ENCODE data around the gene CLCA2.

Gene CLCA2

GRCh38 chr1:86381223-86381622, 42.7 kb upstream of the CLCA2 start:
- TF ChIP-seq TAF1 (IDR thresholded peaks at IDR 0.05; ENCODE audit: borderline replicate concordance, insufficient read depth, low read length) = no peak
- TF ChIP-seq SIN3A (IDR thresholded peaks at IDR 0.05; ENCODE audit: borderline replicate concordance, insufficient read depth, low read length) = no peak
- no peak for TF ChIP-seq POLR2AphosphoS5 (IDR thresholded peaks at IDR 0.05; ENCODE audit: low read depth, low read length)
- TF ChIP-seq, protein P1, sequence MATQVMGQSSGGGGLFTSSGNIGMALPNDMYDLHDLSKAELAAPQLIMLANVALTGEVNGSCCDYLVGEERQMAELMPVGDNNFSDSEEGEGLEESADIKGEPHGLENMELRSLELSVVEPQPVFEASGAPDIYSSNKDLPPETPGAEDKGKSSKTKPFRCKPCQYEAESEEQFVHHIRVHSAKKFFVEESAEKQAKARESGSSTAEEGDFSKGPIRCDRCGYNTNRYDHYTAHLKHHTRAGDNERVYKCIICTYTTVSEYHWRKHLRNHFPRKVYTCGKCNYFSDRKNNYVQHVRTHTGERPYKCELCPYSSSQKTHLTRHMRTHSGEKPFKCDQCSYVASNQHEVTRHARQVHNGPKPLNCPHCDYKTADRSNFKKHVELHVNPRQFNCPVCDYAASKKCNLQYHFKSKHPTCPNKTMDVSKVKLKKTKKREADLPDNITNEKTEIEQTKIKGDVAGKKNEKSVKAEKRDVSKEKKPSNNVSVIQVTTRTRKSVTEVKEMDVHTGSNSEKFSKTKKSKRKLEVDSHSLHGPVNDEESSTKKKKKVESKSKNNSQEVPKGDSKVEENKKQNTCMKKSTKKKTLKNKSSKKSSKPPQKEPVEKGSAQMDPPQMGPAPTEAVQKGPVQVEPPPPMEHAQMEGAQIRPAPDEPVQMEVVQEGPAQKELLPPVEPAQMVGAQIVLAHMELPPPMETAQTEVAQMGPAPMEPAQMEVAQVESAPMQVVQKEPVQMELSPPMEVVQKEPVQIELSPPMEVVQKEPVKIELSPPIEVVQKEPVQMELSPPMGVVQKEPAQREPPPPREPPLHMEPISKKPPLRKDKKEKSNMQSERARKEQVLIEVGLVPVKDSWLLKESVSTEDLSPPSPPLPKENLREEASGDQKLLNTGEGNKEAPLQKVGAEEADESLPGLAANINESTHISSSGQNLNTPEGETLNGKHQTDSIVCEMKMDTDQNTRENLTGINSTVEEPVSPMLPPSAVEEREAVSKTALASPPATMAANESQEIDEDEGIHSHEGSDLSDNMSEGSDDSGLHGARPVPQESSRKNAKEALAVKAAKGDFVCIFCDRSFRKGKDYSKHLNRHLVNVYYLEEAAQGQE (IDR thresholded peaks at IDR 0.05; ENCODE audit: insufficient read depth in 1 of 2, low read depth in 2 of 2, low read length in 2 of 2) = no peak
- TF ChIP-seq FOXP2 (optimal IDR thresholded peaks at IDR 0.05; ENCODE audit: borderline replicate concordance, extremely low read depth, extremely low read length, insufficient read depth) = no peak

DNA sequence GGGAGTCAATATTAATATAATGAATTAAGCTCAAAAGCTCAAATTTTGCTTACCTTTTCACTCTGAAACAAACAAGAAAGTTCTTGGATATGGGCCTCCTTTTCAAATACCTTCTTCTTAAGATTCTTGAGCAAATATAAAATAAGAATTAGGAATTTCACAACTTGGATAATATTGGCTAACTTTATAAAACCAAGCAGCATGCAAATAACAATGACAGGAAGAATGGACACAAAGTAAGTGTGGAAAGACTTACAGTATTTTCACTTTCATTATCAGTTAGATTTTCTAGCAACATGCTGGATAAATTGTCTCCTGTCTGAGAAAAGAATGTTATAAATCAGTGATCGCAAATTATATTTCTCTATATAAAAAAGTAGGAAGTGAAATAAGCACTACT, 41.1 kb upstream of the CLCA2 start:
- TF ChIP-seq TAF1 (IDR thresholded peaks at IDR 0.05; ENCODE audit: borderline replicate concordance, insufficient read depth, low read length) (no peak), SIN3A (IDR thresholded peaks at IDR 0.05; ENCODE audit: borderline replicate concordance, insufficient read depth, low read length) (no peak), FOXP2 (optimal IDR thresholded peaks at IDR 0.05; ENCODE audit: borderline replicate concordance, extremely low read depth, extremely low read length, insufficient read depth) (no peak), POLR2AphosphoS5 (IDR thresholded peaks at IDR 0.05; ENCODE audit: low read depth, low read length) (no peak)
- TF ChIP-seq, protein P1 (IDR thresholded peaks at IDR 0.05; ENCODE audit: insufficient read depth in 1 of 2, low read depth in 2 of 2, low read length in 2 of 2) = no peak

DNA sequence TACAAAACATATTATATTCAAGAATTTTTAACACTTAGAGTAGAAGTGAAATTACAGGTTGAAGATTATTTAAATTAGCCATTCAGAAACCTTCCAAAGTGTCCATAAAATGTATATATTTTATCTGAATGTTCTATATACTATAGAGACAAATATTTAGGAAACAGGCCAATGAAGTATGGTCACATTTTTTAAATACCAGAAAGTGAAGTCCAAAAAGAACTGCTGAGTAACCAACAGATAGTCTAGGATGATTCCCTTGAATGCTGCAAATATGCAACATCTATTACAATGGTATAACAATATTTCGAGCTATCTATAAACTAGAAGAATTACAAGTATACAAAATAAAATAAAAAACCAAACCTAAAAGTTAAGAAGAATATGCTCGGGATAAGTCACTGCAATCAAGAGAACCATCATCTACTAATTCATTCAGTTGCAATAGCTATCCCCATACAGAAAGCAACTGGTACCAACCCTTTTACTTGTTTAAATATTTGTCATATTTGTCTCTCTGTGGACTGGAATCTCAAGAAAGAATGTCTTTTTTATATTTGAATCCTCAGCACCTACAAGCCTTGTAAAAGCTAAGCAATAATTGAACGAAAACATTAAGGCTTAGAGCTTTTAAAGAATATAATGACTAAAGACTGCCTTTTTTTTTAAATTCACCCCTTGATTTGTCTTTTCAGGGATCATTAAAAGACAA, 35.9 kb upstream of the CLCA2 start:
- TF ChIP-seq, protein P1 (IDR thresholded peaks at IDR 0.05; ENCODE audit: insufficient read depth in 1 of 2, low read depth in 2 of 2, low read length in 2 of 2) = no peak
- TF ChIP-seq FOXP2 (optimal IDR thresholded peaks at IDR 0.05; ENCODE audit: borderline replicate concordance, extremely low read depth, extremely low read length, insufficient read depth) = no peak
- no peak for TF ChIP-seq SIN3A (IDR thresholded peaks at IDR 0.05; ENCODE audit: borderline replicate concordance, insufficient read depth, low read length)

GRCh38 chr1:86388777-86389176, 35.2 kb upstream of the CLCA2 start:
- TF ChIP-seq TAF1 (IDR thresholded peaks at IDR 0.05; ENCODE audit: borderline replicate concordance, insufficient read depth, low read length) (no peak), POLR2AphosphoS5 (IDR thresholded peaks at IDR 0.05; ENCODE audit: low read depth, low read length) (no peak), FOXP2 (optimal IDR thresholded peaks at IDR 0.05; ENCODE audit: borderline replicate concordance, extremely low read depth, extremely low read length, insufficient read depth) (no peak), SIN3A (IDR thresholded peaks at IDR 0.05; ENCODE audit: borderline replicate concordance, insufficient read depth, low read length) (no peak)
- TF ChIP-seq, protein P1 (IDR thresholded peaks at IDR 0.05; ENCODE audit: insufficient read depth in 1 of 2, low read depth in 2 of 2, low read length in 2 of 2) = no peak

Measured in PFSK-1 (cell line).